Measurements from ENCODE around the gene WDR70.

Gene WDR70

GRCh38 chr5:37730896-37731455 lies 351.9 kb downstream of the WDR70 start:
- no peak for DNase-seq

- no peak for DNase-seq
Measured at GRCh38 chr5:37734114-37734513, 355.0 kb downstream of the WDR70 start.

GRCh38 chr5:37735649-37736347 lies 356.7 kb downstream of the WDR70 start:
- peak; percentile 21 for DNase-seq

GRCh38 chr5:37736397-37736796 lies 357.3 kb downstream of the WDR70 start:
- DNase-seq: no peak

GRCh38 chr5:37737326-37738056 lies 358.4 kb downstream of the WDR70 start:
- DNase-seq: no peak

GRCh38 chr5:37738057-37738691 lies 359.1 kb downstream of the WDR70 start:
- DNase-seq: peak; percentile 45

- no peak for DNase-seq
Measured at GRCh38 chr5:37738865-37739488, 359.9 kb downstream of the WDR70 start.

- DNase-seq: no peak
Measured at GRCh38 chr5:37739817-37740261, 360.7 kb downstream of the WDR70 start.

- no peak for DNase-seq
Measured at GRCh38 chr5:37740331-37741066, 361.4 kb downstream of the WDR70 start.

- no peak for DNase-seq
Measured at GRCh38 chr5:37742111-37742510, 363.0 kb downstream of the WDR70 start.

GRCh38 chr5:37751227-37751626 lies 372.1 kb downstream of the WDR70 start:
- DNase-seq: no peak

- no peak for DNase-seq
Measured at GRCh38 chr5:37754976-37755375, 375.9 kb downstream of the WDR70 start.

- DNase-seq: no peak
Measured at GRCh38 chr5:37755581-37755980, 376.5 kb downstream of the WDR70 start.

GRCh38 chr5:37756248-37756647 lies 377.1 kb downstream of the WDR70 start:
- no peak for DNase-seq

- DNase-seq: no peak
Measured at GRCh38 chr5:37757980-37758582, 379.0 kb downstream of the WDR70 start.

GRCh38 chr5:37767251-37767650 lies 388.1 kb downstream of the WDR70 start:
- DNase-seq: no peak

GRCh38 chr5:37767961-37768360 lies 388.8 kb downstream of the WDR70 start:
- no peak for DNase-seq

- no peak for DNase-seq
Measured at GRCh38 chr5:37768371-37768770, 389.3 kb downstream of the WDR70 start.

- no peak for DNase-seq
Measured at GRCh38 chr5:37769108-37769507, 390.0 kb downstream of the WDR70 start.

GRCh38 chr5:37769840-37770239 lies 390.7 kb downstream of the WDR70 start:
- no peak for DNase-seq

- DNase-seq: no peak
Measured at GRCh38 chr5:37770786-37771185, 391.7 kb downstream of the WDR70 start.

- no peak for DNase-seq
Measured at GRCh38 chr5:37771203-37771611, 392.1 kb downstream of the WDR70 start.

Data from eye (tissue), 1 donor.